Calu3 (cell line): ENCODE measurements around the gene UXS1. TPM values are rescaled to one million over a fixed set of nuclear protein-coding genes. Genes with fewer than 3 reads are reported as not detected.
"Not testable (repeated sequence)": the region's sequence is repeated elsewhere in the genome, so short reads cannot be mapped to it uniquely, and the experiment has no call there.

Experiments used
- BruUV-seq: library from RNA; stranded (reverse); fragments of 400-500 nt; replicated peaks from 2 replicates; lab custom pipeline; 2021; lab: Mats Ljungman, UMichigan
- CTCF ChIA-PET: fragments of 300-600 bp; sonication (Branson Sonifier 250); formaldehyde crosslinking; loops from one replicate; lab custom pipeline; 2022; ENCODE audit warnings: antibody characterized with exemption; lab: Charles Lee
- DNase-seq: peaks from one replicate; pipeline ENCODE4 v3.0.0; 2022
- H3K27ac Mint-ChIP-seq: one replicate; pipeline ENCODE4 v1.8.0; 2022; ENCODE audit warnings: mixed read lengths; ENCODE audit not compliant: unreplicated experiment
- H3K27me3 Mint-ChIP-seq: one replicate; pipeline ENCODE4 v1.8.0; 2022; ENCODE audit warnings: mixed read lengths; ENCODE audit not compliant: unreplicated experiment
- H3K36me3 Mint-ChIP-seq: one replicate; pipeline ENCODE4 v1.8.0; 2022; ENCODE audit warnings: mild to moderate bottlenecking, moderate library complexity, mixed read lengths; ENCODE audit not compliant: insufficient read depth, unreplicated experiment
- H3K4me1 Mint-ChIP-seq: one replicate; pipeline ENCODE4 v1.8.0; 2022; ENCODE audit warnings: mild to moderate bottlenecking, low read depth, mixed read lengths; ENCODE audit not compliant: unreplicated experiment
- H3K4me3 Mint-ChIP-seq: one replicate; pipeline ENCODE4 v1.8.0; 2022; ENCODE audit warnings: mild to moderate bottlenecking, low read depth, moderate library complexity, mixed read lengths; ENCODE audit not compliant: unreplicated experiment
- H3K9me3 Mint-ChIP-seq: one replicate; pipeline ENCODE4 v1.8.0; 2022; ENCODE audit warnings: low read depth, mixed read lengths; ENCODE audit not compliant: unreplicated experiment
- CTCF ChIP-seq: fragments of 200-600 bp; IDR thresholded peaks from one replicate; pipeline ENCODE4 v1.8.0; 2022; ENCODE audit warnings: antibody characterized with exemption; ENCODE audit not compliant: unreplicated experiment
- intact Hi-C: fragments of 100-400 bp; cut with micrococcal nuclease; formaldehyde crosslinking; loops from one replicate; pipeline ENCODE4 v1.10.0; 2022; ENCODE audit not compliant: unreplicated experiment
- total RNA-seq: library from RNA; stranded (reverse); gene quantifications from 2 replicates; pipeline ENCODE4 v1.2.3, GENCODE V29; 2022

The UXS1 gene
- total RNA-seq, 1 experiment from 2014 or later: 87.7 TPM

GRCh38 chr2:106208399-106208798 lies 14.3 kb upstream of the UXS1 start:
- intact Hi-C loops: no loop called here
- BruUV-seq: no TSS peak
- Mint-ChIP-seq H3K4me1 (no peaks in the 10 kb centered on the region), H3K4me3 (no peak overlapping the region), H3K9me3 (peaks cover 2% of the 10 kb centered on the region), H3K27me3 (no peaks in the 10 kb centered on the region), H3K36me3 (no peaks in the 10 kb centered on the region), H3K27ac (no peak overlapping the region)
- CTCF ChIA-PET: no interaction called here
- no peak for TF ChIP-seq CTCF
- DNase-seq: no peak

- TF ChIP-seq CTCF: no peak
- intact Hi-C loops: no loop called here
- Mint-ChIP-seq H3K4me1 (no peaks in the 10 kb centered on the region), H3K4me3 (no peak overlapping the region), H3K9me3 (peaks cover 4% of the 10 kb centered on the region), H3K36me3 (no peaks in the 10 kb centered on the region), H3K27me3 (peaks cover 9% of the 10 kb centered on the region), H3K27ac (no peak overlapping the region)
- no TSS peak for BruUV-seq
- DNase-seq: no peak
- CTCF ChIA-PET: no interaction called here
These were observed 13.1 kb upstream of the UXS1 start for GRCh38 chr2:106207246-106207645.

GRCh38 chr2:106205488-106205887 lies 11.4 kb upstream of the UXS1 start:
- H3K4me1 Mint-ChIP-seq: no peaks in the 10 kb centered on the region
- no peak overlapping the region for H3K27ac Mint-ChIP-seq
- BruUV-seq: no TSS peak
- DNase-seq: no peak
- H3K4me3 Mint-ChIP-seq: no peak overlapping the region
- CTCF ChIA-PET: no interaction called here
- no peaks in the 10 kb centered on the region for H3K36me3 Mint-ChIP-seq
- intact Hi-C loops: no loop called here
- peaks cover 4% of the 10 kb centered on the region for H3K9me3 Mint-ChIP-seq
- peaks cover 14% of the 10 kb centered on the region for H3K27me3 Mint-ChIP-seq
- TF ChIP-seq CTCF: no peak

- DNase-seq, H3K4me3 Mint-ChIP-seq, H3K36me3 Mint-ChIP-seq, intact Hi-C loops, BruUV-seq, H3K27ac Mint-ChIP-seq, H3K4me1 Mint-ChIP-seq, H3K9me3 Mint-ChIP-seq, CTCF ChIA-PET: not testable (repeated sequence)
- peaks cover 14% of the 10 kb centered on the region for H3K27me3 Mint-ChIP-seq
These were observed 10.4 kb upstream of the UXS1 start for GRCh38 chr2:106204551-106204950.

DNA sequence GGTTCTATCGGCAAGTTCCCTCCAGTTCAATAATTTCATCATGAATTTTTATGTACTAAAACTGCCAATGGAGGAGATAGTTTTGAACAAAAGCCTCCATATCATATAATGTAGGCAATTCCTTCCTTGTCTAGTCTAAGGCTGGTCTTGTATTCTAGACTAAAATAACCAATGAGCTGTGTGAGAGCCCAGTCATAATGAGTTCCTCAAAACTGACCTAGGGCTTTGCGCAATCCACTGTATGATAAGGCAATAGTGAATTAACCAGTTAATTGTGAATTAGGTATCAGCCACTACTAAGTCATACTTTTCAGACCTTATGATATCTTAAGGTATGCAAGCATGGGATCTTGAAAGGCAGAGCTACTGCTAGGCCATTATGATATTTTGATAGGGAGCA lies 7.6 kb upstream of the UXS1 start:
- Mint-ChIP-seq H3K9me3 (peaks cover 2% of the 10 kb centered on the region), H3K27me3 (peaks cover 14% of the 10 kb centered on the region), H3K4me3 (no peak overlapping the region), H3K4me1 (no peaks in the 10 kb centered on the region), H3K36me3 (no peaks in the 10 kb centered on the region), H3K27ac (no peak overlapping the region)
- CTCF ChIA-PET: no interaction called here
- DNase-seq: no peak
- no TSS peak for BruUV-seq
- TF ChIP-seq CTCF: no peak
- intact Hi-C loops: no loop called here
